ENCODE data around the gene NPNT.

NPNT gene

GRCh38 chr4:105917171-105917685, 22.0 kb downstream of the NPNT start:
- DNase-seq (ENCODE audit: low read depth in 2 of 2): no peak

DNA sequence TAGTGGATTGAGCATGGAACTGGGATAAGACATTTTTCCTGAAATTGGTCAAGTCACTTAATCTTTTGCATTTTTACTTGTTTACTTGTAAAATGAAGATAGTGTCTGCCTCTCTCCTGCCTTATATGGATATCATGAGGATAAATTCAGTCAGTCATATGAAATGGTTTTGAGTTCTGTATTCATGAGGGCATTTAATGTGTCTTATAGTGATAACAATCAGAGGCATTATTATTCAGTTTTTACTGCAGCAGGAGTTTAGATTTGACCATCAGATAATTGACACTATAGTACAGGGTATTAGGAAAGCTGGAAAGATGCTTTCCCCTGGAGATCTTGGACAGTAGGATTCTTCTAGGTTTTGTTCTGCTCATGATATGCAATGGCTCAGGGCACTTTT, 26.0 kb downstream of the NPNT start:
- DNase-seq (ENCODE audit: low read depth in 2 of 2): no peak

- no peak for DNase-seq (ENCODE audit: low read depth in 2 of 2)
Observed at GRCh38 chr4:105923497-105924238, 28.4 kb downstream of the NPNT start.

GRCh38 chr4:105924341-105924740, 29.1 kb downstream of the NPNT start:
- no peak for DNase-seq (ENCODE audit: low read depth in 2 of 2)

DNA sequence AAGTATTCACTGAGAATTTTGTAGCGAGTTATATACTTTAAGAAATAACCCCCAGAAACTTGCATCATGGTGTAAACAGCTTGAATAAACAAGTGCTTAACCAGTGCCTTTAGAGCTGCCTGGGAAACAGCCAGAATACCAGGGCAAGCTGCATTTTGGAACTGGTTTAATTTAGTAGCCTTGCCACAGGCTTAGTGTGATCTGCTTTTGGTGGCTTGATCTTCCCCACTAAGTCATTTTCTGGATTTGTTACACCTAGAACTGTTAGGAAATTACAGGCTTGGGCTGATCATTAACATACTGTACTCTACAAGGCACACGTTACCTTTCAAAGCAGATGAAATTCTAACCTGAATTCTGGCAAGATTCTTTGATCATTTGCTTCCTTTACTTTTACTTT, 35.4 kb downstream of the NPNT start:
- no peak for DNase-seq (ENCODE audit: low read depth in 2 of 2)

DNA sequence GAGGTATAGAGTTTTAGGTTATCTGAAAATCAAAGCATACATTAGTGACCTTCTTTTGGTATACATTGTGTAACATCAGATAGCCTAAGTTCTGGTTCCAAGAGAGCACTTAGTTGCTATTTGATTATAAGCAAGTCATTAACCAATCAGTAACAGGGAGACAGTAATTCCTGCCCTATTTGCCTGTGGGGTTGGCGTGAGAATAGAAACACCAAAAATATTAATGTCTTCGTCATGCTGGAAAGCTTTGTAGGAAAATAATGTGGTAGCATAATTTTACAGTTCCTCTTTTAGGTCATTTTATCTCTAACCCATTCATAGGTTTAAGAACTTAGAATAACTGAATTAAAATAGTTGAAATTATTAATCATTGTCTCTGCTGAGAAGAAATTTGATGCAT, 37.8 kb downstream of the NPNT start:
- no peak for DNase-seq (ENCODE audit: low read depth in 2 of 2)

GRCh38 chr4:105934386-105934785, 39.1 kb downstream of the NPNT start:
- no peak for DNase-seq (ENCODE audit: low read depth in 2 of 2)

DNA sequence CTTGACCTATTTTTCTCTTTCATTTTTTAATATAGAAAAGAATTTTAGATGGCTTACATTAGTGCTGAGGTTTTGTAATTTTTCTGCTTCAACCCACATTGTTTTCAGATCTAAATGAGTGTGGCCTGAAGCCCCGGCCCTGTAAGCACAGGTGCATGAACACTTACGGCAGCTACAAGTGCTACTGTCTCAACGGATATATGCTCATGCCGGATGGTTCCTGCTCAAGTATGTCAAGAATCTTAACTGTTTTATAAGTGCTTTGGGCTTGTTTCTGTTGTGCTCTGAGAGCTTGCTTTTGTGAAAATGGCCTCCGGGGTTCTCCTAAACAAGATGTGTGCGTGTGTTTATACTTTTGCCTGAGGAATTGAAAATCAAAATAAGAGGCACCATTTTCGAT, 41.6 kb downstream of the NPNT start:
- no peak for DNase-seq (ENCODE audit: low read depth in 2 of 2)

DNA sequence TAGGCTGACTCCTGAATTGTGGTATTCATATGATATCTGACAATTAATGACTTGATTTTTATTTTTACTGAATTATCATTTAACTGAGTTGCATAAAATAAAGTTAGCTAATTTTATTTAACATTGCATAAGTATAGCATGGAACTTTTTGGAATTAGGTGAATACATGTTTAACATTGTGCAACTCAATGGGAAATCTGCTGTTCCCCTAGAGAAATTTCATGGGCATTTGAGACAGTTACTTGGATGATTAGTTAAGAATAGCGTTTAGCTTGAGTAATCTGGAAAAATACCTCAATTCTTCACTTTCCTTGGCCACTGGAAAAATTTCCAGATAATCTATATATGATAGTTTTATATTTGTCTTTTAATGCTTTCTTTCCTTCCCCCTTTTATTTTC, 42.5 kb downstream of the NPNT start:
- DNase-seq (ENCODE audit: low read depth in 2 of 2): no peak

GRCh38 chr4:105943234-105943633, 48.0 kb downstream of the NPNT start:
- no peak for DNase-seq (ENCODE audit: low read depth in 2 of 2)

DNA sequence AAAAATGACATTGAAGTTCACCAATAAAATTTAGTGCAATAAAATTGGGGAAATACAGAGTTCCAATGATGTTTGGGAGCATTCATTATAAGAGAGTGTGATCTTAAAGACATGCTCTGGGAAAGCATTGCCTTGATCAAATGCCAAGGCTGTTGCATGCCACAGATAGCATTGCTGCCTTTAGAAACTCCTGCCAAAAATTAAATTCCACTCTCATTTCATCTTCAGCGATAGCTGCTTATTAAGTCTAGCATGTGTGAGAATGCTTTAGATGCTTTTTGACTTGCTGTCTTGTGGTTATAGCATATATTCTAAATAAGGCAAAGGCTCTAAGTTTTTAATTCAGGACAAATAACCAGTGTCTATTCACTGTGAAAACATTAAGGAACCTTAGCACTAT, 49.3 kb downstream of the NPNT start:
- DNase-seq (ENCODE audit: low read depth in 2 of 2): no peak

DNA sequence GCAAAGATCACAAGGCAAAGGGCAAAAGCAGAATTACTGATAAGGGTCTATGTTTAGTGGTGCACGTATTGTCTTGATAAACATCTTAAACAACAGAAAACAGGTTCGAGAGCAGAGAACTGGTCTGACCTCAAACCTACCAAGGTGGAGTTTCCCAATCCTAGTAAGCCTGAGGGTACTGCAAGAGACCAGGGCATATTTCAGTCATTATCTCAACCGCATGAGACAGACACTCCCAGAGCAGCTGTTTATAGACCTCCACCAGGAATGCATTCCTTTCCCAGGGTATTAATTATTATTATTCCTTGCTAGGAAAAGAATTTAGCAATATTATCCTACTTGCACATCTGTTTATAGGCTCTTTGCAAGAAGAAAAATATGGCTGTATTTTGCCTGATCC, 51.5 kb downstream of the NPNT start:
- DNase-seq (ENCODE audit: low read depth in 2 of 2): no peak

DNA sequence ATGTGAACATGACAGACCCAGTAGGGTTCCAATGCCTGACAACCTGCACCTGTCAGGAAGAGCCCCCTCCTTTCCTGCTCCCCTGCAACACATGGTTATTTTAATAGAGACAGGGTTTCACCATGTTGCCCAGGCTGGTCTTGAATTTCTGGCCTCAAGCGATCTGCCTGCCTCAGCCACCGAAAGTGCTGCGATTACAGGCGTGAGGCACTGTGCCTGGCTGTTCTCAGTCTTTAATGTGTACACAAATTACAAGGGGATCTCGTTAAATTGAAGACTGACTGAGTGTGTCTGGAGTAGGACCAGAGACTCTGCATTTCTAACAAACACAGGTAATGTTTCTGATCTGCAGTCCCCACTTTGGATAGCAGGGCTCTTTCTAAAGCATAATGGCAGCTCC, 55.4 kb downstream of the NPNT start:
- DNase-seq (ENCODE audit: low read depth in 2 of 2): no peak

GRCh38 chr4:105951198-105951597, 55.9 kb downstream of the NPNT start:
- DNase-seq (ENCODE audit: low read depth in 2 of 2): no peak

GRCh38 chr4:105952591-105952990, 57.3 kb downstream of the NPNT start:
- no peak for DNase-seq (ENCODE audit: low read depth in 2 of 2)

- DNase-seq (ENCODE audit: low read depth in 2 of 2): no peak
Observed at GRCh38 chr4:105956569-105956968, 61.3 kb downstream of the NPNT start.

DNA sequence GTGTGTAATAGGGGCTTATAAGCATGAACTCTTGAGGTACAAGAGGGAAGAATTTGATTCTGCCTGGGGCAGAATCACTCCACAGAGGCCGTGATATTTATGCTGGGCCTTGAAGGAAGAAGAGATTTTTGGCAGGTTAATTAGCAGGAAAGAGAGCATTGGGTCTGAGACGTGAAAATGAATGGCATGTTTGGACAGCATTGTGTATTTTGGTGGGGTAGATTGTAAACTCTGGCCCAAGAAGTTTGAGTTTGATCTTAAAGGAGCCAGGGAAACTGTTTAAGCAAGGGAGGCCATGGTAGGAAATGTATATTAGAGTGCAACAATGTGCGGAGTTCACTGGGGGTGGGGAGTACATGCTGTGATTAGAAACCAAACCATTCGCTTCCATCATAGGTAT, 62.4 kb downstream of the NPNT start:
- no peak for DNase-seq (ENCODE audit: low read depth in 2 of 2)

DNA sequence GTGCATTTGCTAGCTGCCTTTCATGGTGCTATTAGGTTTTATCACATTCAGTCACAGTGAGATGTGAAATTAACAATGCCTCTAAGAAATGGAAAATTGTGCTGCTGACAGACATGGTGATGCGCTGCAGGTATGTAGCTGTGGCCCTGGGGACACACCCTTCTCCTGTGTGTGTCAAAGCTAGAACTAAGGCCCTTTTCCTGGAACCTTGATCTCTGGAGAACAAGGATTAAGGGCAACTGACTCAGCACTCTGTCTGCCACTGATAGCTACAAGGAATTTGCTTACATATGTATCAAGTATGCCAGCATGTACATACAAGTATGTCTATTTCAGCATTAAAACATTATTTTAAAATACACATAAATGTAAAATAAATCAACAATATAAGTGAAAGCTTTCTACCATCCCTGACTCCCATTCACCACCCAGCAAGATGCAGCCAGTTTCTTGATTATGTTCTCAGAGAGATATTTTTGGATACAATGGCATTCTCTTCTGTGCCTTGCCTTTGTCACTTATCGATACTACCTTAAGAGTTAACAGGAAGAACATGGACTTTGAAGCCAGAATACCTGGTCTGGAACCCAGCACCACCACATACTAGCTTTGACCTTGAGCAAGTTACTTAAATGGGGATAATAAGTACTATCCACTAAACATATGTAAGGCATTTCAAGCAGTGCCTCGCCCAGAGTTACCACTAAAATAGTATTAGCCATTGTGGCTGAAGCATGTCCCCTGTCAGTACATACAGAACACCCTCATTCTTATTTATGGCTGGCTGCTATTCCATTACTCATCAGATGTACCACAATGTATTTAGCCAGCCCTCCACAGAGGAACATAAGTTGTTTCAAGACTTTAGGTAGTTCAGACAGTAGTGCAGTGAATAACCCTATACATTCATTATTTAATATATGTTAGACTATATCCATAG, 68.5 kb downstream of the NPNT start:
- no peak for DNase-seq (ENCODE audit: low read depth in 2 of 2)

- no peak for DNase-seq (ENCODE audit: low read depth in 2 of 2)
Observed at GRCh38 chr4:105965183-105965800, 70.0 kb downstream of the NPNT start.

- DNase-seq (ENCODE audit: low read depth in 2 of 2): no peak
Observed at GRCh38 chr4:105966051-105966450, 70.8 kb downstream of the NPNT start.

- DNase-seq (ENCODE audit: low read depth in 2 of 2): no peak
Observed at GRCh38 chr4:105967058-105967658, 71.9 kb downstream of the NPNT start.

DNA sequence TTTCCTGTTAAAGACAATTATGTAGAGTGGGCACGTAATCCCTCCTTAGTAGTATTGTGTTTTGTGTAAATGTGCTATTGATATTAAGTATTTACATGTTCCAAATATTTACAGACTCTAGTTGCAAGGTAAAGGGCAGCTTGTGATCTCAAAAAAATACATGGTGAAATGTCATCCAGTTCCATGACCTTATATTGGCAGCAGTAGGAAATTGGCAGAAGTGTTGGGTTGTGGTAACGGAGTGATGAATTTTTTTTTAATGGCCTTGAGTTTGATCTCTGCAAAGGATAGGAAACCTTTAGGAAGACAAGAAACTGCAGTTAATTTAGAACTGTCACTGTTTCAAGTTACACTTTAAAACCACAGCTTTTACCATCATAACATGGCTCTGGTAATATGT, 74.3 kb downstream of the NPNT start:
- no peak for DNase-seq (ENCODE audit: low read depth in 2 of 2)

Data from stimulated activated CD4-positive, alpha-beta T cell treated with anti-CD3 and anti-CD28 coated beads, Interleukin-15, amount 100 ng/mL, for 48 hours (primary cell).